GM12872 (cell line): Measurements from ENCODE around the gene LRRC46.

Source experiments
- TF ChIP-seq, protein P1 (sequence below): IDR thresholded peaks from 3 replicates; pipeline ENCODE4 v1.5.1; 2011; ENCODE audit warnings: low read depth, mild to moderate bottlenecking, low read length, moderate library complexity; ENCODE audit not compliant: insufficient read depth

The LRRC46 gene

DNA sequence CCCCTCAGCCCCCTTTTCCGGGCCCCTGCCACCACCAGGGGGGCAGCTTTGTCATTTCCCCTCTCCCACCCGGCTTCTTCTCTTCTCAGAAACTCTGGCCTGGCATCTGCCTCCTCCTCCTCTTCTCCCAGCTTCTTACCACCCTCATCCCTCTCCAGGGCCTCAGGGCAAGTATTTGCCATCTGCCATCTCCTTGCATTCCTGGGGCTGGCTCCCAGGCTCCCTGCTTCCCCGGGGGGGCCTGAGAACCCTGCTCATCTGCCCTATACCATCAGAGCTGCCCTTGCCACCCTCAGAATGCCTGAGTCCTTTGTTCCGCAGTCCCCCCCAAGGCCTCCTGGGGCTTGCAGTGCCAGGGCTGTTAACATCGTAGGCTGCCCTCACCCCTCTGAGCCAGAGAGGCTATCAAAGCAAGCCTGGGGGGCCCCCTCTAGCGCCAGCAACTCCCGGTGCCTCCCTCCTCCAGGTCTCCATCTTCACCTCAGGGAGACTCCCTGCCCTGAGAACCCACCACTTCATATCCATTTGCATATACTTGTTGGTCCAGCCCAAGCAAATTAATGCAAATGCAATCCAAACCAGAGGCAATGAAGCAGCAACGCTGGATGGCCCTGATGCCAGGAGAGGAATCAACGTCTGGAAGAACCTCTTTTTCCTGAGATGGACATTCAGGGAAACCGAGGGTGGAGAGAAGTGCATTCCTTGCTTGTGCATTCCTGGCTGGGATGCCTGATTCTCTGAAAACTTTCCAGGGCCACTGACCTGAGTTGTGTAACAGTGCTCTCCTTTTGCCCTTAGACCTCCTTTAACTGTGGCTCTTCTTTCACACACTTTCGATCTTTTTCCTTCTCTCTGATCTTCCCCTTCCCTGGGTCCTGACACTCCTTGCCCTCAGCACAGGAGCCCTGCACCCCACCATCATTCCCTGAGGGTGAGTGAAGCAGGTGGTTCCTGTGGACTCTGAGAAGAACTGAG lies 43.8 kb downstream of the LRRC46 start:
- TF ChIP-seq, protein P1, sequence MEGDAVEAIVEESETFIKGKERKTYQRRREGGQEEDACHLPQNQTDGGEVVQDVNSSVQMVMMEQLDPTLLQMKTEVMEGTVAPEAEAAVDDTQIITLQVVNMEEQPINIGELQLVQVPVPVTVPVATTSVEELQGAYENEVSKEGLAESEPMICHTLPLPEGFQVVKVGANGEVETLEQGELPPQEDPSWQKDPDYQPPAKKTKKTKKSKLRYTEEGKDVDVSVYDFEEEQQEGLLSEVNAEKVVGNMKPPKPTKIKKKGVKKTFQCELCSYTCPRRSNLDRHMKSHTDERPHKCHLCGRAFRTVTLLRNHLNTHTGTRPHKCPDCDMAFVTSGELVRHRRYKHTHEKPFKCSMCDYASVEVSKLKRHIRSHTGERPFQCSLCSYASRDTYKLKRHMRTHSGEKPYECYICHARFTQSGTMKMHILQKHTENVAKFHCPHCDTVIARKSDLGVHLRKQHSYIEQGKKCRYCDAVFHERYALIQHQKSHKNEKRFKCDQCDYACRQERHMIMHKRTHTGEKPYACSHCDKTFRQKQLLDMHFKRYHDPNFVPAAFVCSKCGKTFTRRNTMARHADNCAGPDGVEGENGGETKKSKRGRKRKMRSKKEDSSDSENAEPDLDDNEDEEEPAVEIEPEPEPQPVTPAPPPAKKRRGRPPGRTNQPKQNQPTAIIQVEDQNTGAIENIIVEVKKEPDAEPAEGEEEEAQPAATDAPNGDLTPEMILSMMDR = no peak

DNA sequence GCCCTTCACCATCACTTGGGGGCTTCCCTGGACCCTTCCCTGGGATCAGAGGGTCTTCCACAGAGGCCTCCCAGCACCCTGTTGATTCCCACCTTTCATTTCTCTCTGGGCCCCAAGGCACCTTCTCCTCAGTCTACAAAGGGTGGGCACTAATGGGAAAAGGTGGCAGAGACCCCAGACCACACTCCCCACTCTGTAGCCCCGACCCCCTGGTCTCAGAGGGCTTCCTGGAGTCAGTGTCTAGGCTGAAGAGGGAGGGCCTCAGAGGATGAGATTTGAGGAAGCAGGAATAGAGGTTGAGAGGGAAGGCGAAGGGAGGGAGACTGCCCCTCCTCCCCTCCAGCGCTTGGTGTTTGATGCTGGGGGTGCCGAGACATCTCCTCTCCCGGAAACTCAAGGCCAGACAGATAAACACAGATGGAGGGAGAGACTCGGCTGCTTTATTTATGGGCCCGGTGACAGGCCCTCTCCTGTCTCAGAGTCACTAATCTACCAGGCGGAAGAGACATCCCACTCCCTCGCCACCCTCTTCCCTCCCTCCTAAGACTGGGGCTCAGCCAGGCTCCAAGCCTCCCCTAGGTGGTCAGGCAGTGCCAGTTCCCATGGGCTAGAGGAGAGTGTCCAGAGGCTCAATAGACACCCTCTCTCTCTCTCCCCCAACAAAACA lies 46.0 kb downstream of the LRRC46 start:
- TF ChIP-seq, protein P1 = no peak

DNA sequence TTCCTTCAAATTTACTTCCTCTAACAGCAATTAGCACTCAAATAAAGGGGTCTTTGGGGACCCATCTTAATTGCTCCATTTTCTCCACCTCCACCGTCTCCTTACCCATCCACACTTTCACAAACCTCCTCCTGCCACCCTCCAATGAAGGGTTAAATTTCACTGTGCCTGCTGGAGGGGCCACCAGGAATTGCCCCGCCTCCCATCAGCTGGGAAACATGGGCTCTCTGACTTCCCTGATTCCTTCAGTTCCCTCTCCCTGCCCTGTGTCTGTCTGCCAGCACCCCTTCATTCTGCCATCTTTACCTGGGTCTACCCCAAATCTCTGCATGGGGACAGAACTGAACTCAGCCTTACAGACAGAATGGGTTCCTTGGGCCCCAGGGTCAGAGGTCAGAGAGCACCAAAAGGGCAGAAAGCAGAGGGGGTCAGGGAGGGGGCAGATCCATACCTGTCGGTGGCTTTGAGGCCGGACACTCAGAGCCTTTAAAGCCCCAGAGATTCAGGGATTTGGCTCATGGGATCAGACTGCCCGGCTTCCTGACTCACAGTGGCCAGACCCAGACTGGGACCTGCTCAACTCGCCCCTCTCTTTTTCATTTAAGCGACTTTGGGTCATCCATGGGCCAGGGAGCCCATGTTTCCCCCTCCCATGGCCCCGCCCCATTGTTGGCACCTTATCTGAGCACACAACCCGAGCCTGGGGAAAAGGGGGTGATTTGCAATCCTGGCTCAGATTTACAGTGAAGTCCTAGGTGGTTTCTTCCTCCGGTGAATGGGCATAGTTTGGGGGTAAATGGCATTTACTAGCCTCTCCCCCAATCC lies 46.9 kb downstream of the LRRC46 start:
- TF ChIP-seq, protein P1 = no peak

DNA sequence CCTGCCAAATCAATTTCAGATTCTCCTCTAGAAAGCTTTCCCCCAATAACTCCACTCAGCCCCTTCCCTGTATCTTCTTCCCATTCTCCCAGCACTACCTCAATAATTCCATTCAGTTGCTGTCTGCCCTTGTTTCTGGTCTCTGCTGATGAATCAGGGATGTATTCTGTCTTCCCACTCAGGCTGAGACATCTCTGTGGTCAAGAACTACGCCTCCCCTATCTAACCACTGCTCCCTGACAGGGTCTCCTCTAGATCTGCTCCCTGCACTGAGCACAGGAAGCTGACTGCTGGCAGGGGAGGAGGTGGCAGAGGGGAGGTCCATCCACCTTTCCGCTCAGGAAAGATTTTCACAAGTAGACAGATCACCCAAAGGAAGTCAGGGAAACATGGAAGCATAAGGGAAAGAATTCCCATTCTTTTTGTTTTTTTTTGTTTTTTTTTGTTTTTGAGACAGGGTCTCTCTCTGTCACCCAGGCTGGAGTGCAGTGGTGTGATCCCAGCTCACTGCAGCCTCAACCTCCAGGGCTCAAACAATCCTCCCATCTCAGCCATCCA lies 47.6 kb downstream of the LRRC46 start:
- TF ChIP-seq, protein P1 = no peak

DNA sequence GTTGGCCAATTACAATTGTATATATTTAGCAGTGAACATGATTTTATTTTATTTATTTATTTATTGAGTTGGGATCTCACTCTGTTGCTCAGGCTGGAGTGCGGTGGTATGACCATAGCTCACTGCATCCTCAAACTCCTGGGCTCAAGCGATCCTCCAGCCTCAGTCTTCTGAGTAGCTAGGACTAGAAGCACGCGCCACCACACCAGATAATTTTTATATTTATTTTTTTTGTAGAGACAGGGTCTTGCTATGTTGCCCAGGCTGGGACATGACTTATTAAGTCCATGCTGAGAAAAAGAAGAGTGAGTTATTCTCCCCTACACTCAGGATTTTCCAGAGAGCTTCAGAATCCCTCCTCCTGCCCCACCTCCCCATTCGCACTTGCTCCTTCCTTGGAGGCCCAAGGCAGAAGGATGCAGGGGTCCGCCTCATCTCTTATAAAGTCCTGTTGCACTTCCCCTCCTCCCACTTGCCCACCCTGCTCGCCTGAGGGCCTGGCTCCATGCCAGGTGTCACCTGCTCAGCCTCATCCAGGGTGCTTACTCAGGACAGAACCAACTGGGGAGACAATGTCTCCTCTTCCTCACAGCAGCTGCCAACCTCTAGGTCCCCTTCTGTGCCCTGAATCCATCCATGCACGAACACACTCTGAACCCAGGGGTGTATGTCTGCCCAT lies 48.4 kb downstream of the LRRC46 start:
- TF ChIP-seq, protein P1 = no peak

DNA sequence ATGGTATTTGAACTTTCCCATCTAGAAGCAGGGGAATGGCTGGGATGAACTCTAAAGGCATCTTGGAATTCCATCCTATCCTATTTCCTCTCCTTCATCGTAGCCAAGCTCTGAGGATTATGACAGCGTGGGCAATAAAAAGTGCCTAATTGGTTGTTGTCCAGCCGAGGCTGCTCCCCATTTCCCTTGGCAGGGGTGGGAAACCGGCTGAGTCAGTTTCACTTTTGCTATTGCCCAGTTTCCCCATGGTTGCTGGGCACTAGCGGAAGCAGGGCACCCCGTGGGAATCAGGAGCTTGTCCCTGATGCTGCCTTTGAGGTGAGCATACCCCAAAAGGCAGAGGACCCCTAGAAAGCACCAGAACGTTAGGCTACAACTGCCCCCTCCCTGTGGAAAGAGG lies 50.8 kb downstream of the LRRC46 start:
- TF ChIP-seq, protein P1 = no peak
